Esophagus squamous epithelium (tissue), 5 donors: ENCODE results near the gene SUPT20H. TPM values are rescaled to one million over a fixed set of nuclear protein-coding genes. Genes with fewer than 3 reads are reported as not detected.

Source experiments
- DNase-seq: peaks from one replicate; lab custom pipeline; 2025; lab: John Stamatoyannopoulos, UW
- H3K27ac ChIP-seq, 4 donors: fragments of 200-600 bp; sonication (generic); one replicate each; pipeline ENCODE4 v1.5.1; 2016 to 2019; ENCODE audit warnings: mild to moderate bottlenecking in 1 of 4
- H3K27me3 ChIP-seq, 4 donors: fragments of 200-600 bp; sonication (generic); 1 replicate in 3 of 4; 2 replicates in 1 of 4; pipeline versions ENCODE4 v1.5.1 to v1.6.0; 2017 to 2021; ENCODE audit warnings: antibody characterized with exemption in 1 of 4
- H3K36me3 ChIP-seq, 3 donors: fragments of 200-600 bp; sonication (generic); one replicate each; pipeline ENCODE4 v1.5.1; 2016 to 2019
- H3K4me1 ChIP-seq, 3 donors: fragments of 200-600 bp; sonication (generic); one replicate each; pipeline ENCODE4 v1.5.1; 2017 to 2019
- H3K4me3 ChIP-seq, 4 donors: fragments of 200-600 bp; sonication (generic); 1 replicate in 3 of 4; 2 replicates in 1 of 4; pipeline ENCODE4 v1.5.1; 2016 to 2019; ENCODE audit warnings: mild to moderate bottlenecking in 2 of 4, moderate library complexity in 1 of 4
- H3K9me3 ChIP-seq, 3 donors: fragments of 200-600 bp; sonication (generic); one replicate each; pipeline ENCODE4 v1.5.1; 2016 to 2019
- POLR2A ChIP-seq, 4 donors: fragments of 450-650 bp; IDR thresholded peaks; one replicate each; pipeline ENCODE4 v1.6.1; 2017; ENCODE audit warnings: antibody characterized with exemption in 4 of 4, mild to moderate bottlenecking in 4 of 4, moderate library complexity in 3 of 4
- WGBS, 2 donors: methylation state at CpG; one replicate each; pipeline ENCODE4 v1.1.5; 2018; 5-methylcytosine and 5-hydroxymethylcytosine counted together
- intact Hi-C: fragments of 100-400 bp; cut with DNase I; formaldehyde crosslinking; loops from one replicate; pipeline ENCODE4 v1.15.0; 2022
- total RNA-seq, 4 donors: library from RNA; depleted of rRNA; stranded (reverse); fragments of >200 nt; gene quantifications; one replicate each; pipeline ENCODE4 v1.1.0, GENCODE V29; 2016
- TF ChIP-seq, protein P1 (sequence below), 6 experiments: fragments of 450-650 bp in 4 of 6; fragments of 200-600 bp in 2 of 6; sonication (generic) in 2 of 6; IDR thresholded peaks; one replicate each; pipeline ENCODE4 v1.5.1; 2016 to 2019; ENCODE audit warnings: antibody characterized with exemption in 6 of 6, mild to moderate bottlenecking in 4 of 6, moderate library complexity in 4 of 6
- donor health status: DM: yes; HTN: yes; CAD: no.

The SUPT20H gene
- total RNA-seq, 4 donors from 2014 or later, result 18.1 to 40.2 (median 27.1) TPM

DNA sequence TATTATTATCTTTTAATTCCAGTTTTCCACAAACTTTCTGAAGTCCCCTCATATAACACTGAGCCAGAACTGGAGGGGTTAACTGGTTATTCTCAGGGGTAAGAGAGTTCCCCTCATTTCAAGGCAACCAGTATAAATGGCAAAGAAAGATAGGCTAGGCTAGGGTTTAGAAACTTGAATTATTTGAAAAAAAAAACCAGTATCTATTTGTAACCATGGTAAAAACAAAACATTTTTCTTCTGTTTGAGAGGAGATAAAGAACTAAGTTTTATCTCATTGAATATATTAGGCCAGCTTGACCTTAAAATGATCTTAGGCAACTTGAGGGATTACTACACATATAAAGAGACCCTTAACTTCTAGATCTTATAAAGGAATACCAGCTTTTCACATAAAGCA, 19.6 kb downstream of the SUPT20H start:
- Histone ChIP-seq H3K27me3 (no peaks in the 10 kb centered on the region), H3K36me3 (peaks cover 0 to 100% (median 20%) of the 10 kb centered on the region in 3 donors), H3K4me3 (no peak overlapping the region), H3K9me3 (no peaks in the 10 kb centered on the region), H3K4me1 (no peaks in the 10 kb centered on the region), H3K27ac (no peak overlapping the region)
- DNase-seq, result no peak
- intact Hi-C loops, result no loop called here
- no peak for TF ChIP-seq POLR2A (IDR thresholded peaks at IDR 0.05)
- TF ChIP-seq, protein P1, sequence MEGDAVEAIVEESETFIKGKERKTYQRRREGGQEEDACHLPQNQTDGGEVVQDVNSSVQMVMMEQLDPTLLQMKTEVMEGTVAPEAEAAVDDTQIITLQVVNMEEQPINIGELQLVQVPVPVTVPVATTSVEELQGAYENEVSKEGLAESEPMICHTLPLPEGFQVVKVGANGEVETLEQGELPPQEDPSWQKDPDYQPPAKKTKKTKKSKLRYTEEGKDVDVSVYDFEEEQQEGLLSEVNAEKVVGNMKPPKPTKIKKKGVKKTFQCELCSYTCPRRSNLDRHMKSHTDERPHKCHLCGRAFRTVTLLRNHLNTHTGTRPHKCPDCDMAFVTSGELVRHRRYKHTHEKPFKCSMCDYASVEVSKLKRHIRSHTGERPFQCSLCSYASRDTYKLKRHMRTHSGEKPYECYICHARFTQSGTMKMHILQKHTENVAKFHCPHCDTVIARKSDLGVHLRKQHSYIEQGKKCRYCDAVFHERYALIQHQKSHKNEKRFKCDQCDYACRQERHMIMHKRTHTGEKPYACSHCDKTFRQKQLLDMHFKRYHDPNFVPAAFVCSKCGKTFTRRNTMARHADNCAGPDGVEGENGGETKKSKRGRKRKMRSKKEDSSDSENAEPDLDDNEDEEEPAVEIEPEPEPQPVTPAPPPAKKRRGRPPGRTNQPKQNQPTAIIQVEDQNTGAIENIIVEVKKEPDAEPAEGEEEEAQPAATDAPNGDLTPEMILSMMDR (IDR thresholded peaks at IDR 0.05), result no peak

DNA sequence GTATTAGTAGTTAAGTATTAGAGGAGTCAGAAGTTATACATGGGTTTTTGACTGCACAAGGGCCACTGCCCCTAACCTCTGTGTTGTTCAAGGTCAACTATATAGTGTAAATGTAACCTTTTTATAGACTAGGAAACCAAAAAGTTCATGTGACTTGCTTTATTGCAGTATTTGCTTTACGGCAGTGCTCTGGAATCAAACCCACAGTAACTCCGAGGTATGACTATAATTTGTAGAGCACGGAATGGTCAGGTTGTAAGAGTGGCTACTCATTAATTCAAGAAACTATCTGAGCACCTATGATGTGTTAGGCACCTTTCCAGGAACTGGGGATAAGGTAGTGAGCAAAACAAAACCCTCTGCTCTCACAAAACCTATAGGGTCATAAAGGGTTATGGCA, 22.2 kb downstream of the SUPT20H start:
- Histone ChIP-seq H3K4me3 (no peak overlapping the region), H3K9me3 (no peaks in the 10 kb centered on the region), H3K36me3 (peaks cover 0 to 100% (median 31%) of the 10 kb centered on the region in 3 donors), H3K27ac (no peak overlapping the region), H3K4me1 (no peaks in the 10 kb centered on the region), H3K27me3 (no peaks in the 10 kb centered on the region)
- 92 to 100% methylated on average over 3 of the region's 3 CpGs for WGBS, 2 donors
- intact Hi-C loops, result no loop called here
- TF ChIP-seq, protein P1 (IDR thresholded peaks at IDR 0.05), result no peak
- no peak for TF ChIP-seq POLR2A (IDR thresholded peaks at IDR 0.05)
- no peak for DNase-seq

DNA sequence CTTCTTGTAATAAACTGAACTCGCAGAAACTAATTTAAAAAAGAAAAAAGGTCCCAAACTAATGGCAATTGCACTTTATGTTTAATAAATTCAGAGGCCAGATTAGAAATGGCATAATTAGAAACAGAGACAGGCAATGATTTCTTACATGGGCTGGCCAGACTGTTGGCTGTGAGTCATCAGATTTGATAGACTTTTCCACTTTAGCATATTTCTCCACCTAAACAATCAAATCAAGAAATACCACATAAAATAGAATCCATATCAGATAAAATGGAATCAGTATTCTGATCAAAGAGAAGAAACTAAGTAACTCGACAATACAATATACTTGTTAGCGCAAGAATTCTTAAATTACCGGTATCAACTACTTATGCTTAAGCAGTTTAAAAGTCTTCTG, 29.9 kb downstream of the SUPT20H start:
- TF ChIP-seq POLR2A (IDR thresholded peaks at IDR 0.05), result no peak
- TF ChIP-seq, protein P1 (IDR thresholded peaks at IDR 0.05), result no peak
- DNase-seq, result no peak
- Histone ChIP-seq H3K4me1 (no peaks in the 10 kb centered on the region), H3K27me3 (no peaks in the 10 kb centered on the region), H3K36me3 (peaks cover 0 to 100% (median 26%) of the 10 kb centered on the region in 3 donors), H3K27ac (no peak overlapping the region), H3K9me3 (no peaks in the 10 kb centered on the region), H3K4me3 (no peak overlapping the region)
- intact Hi-C loops, result no loop called here
- 86 to 93% methylated on average over 4 of the region's 4 CpGs for WGBS, 2 donors

DNA sequence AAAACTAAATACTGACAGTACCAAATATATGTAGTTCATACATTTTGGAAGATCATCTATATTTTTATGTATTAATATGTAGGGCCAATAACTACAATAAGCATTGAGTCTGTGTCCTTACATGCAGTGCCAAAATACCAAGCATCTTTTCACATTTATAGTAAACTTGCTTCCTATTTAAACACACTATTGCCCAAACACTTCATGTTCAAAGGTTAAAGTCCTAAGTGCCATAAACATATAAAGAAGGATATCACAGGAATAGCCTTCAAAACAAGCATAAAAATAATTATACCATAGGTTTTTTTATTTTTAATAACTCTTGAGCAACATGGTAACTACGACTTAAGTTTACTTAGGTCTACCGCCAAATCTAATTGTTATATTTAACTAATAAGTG, 31.8 kb downstream of the SUPT20H start:
- H3K4me1 ChIP-seq, result no peaks in the 10 kb centered on the region
- WGBS, 2 donors, result 81 to 83% methylated on average over 2 of the region's 2 CpGs
- TF ChIP-seq, protein P1 (IDR thresholded peaks at IDR 0.05), result no peak
- TF ChIP-seq POLR2A (IDR thresholded peaks at IDR 0.05), result no peak
- no peak overlapping the region for H3K4me3 ChIP-seq
- intact Hi-C loops, result no loop called here
- H3K36me3 ChIP-seq, result peaks cover 5 to 100% (median 26%) of the 10 kb centered on the region in 3 donors
- H3K27me3 ChIP-seq, result no peaks in the 10 kb centered on the region
- H3K27ac ChIP-seq, result no peak overlapping the region
- H3K9me3 ChIP-seq, result no peaks in the 10 kb centered on the region
- no peak for DNase-seq

DNA sequence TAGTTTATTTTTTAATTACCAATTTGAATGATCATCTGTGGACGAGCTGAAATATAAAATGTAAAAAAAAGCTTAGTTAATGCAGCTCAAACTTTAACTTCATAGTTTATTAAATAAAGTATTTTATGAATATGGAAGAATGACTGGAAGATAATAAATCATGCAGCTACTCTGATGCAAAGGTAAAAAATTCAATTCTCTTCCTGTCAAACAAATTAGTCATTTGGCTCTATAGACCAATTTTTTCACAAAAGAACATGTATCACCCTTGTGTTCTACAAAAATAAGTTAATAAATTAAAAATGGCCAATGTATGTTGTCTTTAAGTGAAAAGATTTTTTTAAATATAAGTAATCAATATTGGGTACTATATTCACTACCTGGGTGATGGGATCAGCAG, 32.7 kb downstream of the SUPT20H start:
- H3K9me3 ChIP-seq, result no peaks in the 10 kb centered on the region
- no peak for TF ChIP-seq POLR2A (IDR thresholded peaks at IDR 0.05)
- TF ChIP-seq, protein P1 (IDR thresholded peaks at IDR 0.05), result no peak
- H3K36me3 ChIP-seq, result peaks cover 5 to 100% (median 27%) of the 10 kb centered on the region in 3 donors
- intact Hi-C loops, result no loop called here
- H3K4me1 ChIP-seq, result no peaks in the 10 kb centered on the region
- no peak for DNase-seq
- no peaks in the 10 kb centered on the region for H3K27me3 ChIP-seq
- 88 to 89% methylated on average over 1 of the region's 1 CpG for WGBS, 2 donors
- no peak overlapping the region for H3K27ac ChIP-seq
- no peak overlapping the region for H3K4me3 ChIP-seq
